EH (cell line): ENCODE measurements around the gene CEACAM18.
"Not testable (repeated sequence)": the region's sequence is repeated elsewhere in the genome, so short reads cannot be mapped to it uniquely, and the experiment has no call there.

Source experiments
- DNase-seq: peaks from one replicate; pipeline ENCODE4 v3.0.0-alpha.2; 2015; ENCODE audit warnings: low read depth

Gene CEACAM18

DNA sequence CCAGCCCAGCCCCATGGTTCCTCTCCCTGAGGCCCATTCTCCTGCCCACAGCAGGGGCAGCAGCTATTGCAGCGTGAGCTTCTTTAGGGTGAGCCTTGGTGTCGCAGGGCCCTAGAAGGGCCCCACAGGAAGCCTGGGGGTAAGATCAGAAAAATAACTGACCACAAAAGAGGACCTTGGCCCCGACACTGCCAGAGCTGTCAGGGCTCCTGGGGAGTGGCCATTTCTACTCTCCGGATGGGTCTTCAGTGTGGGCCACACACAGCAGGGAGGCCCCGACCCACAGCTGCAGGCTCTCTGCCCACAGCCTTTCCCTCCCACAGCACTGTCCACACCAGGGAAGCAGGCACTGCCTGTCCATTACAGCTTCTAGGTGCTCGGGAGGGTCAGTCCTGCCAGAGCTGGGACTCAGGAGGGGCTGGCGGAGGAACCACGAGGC, 16.6 kb upstream of the CEACAM18 start:
- DNase-seq = no peak

DNA sequence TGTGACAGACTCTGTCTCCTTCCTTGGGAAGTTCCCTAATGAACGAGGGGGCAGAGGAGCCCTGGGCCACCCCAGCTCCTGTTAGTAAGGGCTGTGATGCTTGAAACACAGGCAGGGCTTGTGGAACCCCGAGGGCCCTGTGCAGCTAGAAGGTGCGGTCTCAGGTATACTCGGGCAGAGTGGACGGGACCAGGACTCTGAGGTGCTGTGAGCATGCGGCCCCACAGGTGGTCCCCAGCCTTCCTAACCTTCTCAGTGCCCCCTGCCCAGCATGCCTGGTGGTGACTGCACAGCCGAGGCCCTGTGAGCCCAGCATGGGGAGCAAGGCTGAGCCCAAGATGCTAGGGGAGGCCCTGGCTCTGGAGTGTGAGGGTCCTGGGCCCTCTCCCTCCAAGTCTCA, 16.1 kb upstream of the CEACAM18 start:
- no peak for DNase-seq

DNA sequence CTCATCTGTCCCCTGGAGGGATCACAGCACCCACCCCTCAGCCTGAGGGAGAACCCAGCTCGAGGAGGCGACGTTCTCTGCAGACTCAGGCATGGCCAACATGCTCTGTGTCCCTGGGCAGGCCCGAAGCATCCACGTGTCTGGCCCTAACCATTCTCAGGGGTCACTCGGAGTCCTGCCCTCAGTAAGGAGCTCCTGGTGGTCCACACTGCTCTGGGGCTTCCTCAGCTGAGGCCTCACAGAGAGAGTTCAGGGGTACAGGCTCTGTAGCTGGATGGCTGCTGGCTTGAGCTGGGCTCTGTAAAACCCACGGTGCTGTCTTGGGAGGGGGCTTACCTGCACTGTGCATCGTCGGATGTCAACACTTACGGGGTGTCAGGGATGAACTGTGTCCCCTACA, 15.7 kb upstream of the CEACAM18 start:
- no peak for DNase-seq

DNA sequence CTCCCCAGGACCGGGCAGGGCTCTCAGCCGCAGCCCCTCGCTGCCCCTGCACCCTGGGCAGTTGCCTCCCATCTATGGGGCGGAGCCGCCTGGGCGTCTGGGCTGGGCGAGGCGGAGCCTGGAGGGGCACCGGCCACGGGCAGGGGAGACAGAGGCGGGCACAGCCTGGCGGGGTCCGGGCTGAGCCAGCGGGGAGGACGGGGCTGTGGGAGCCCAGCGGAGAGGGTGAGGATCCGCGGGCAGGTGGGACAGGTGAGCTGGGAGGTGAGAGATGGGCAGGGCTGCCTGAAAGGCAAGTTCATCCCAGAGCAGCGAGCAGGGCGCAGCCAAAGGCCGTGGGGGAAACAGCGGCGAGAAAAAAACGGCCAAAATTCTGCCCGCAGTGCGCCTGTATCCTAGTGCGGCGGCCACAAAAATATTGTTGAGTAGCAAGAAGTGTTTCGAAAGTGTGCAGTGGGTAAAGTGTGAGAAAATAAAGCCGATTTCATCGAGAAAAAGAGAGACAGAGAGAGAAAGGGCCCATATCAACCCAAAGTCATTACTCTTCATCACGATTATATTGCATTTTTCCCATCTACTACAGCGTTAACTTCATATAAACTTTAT, 14.3 kb upstream of the CEACAM18 start:
- DNase-seq = not testable (repeated sequence)

DNA sequence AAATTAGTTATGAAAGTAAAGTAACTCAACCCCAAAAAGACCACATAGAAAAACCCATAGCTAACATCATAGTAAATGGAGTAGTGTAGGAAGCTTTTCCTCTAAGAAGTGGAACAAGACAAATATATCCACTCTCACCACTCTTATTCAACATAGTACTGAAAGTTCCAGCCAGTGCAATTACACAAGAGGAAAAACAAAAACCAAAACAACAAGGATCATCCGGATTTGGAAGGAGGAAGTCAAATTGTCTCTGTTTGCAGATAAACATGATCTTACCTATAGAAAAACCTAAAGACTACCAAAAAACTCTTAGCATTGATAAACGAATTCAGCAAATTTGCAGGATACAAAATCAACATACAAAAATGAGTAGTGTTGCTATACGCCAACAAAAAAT, 11.6 kb upstream of the CEACAM18 start:
- no peak for DNase-seq

DNA sequence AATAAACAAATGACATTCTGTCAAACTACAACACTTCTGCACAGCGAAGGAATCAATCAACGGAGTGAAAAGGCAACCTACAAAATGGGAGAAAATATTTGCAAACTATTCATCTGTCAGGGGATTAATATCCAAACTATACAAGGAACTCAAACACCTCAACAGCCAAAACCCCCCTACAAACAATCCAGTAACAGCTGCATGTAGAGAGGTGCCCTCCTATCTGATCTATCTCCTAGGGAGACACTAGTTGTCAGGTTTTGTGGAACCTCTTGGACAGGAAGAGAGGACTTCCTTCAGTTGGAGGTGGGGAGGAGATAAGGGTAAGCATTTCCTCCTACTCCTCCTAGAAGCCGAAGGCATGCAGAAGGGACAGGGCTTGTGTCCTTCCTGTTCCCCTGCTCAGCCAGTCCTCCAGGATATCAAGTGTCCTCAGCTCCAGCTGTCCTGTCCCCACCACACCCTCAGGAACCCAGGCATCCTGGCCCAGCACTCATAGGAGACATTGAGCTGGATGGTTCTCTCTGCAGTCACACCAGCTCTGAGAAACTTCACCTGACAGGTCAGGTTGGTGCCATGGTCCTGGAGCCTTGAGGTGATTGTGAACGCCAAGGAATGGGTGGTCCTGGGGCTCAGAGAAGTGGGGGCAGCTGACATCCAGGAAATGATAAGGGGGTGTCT, 10.3 kb upstream of the CEACAM18 start:
- DNase-seq = no peak

DNA sequence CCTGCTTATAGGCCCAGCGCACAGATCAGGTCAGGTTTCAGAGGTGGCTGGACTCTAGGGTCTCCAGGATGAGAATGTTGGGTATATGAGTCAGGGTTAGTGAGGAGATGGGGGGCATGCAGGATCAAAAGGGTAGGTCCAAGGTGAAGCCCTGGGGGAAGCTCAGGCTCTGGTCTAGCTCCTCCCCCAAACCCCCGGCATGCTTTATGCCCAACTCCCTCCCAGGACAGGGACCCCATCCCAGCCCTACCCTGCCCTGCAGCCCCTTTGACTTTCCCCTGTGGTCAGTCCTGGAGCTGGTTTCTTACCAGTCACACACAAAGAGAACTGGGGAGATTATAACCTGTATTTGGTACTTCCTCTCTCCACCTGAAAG, 9.8 kb upstream of the CEACAM18 start:
- DNase-seq = no peak

DNA sequence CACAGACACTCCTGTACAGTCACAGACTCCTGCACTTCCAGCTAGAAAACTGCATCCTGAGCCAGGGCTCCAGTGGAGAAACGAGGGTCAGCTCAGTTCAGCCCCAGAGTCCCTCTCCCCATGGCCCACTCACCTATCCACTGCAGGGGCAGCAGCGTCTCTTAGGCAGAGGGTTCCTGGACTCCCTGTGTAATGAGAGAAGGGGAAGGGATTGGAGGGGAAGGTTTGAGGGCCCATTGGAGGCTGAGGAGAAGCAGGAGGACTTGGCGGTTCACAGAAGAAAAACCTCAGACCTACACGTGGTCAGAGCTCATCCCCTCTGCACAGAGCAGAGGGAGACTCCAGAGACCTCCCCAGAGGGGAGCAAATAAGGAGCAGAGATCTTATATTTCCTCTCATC, 9.2 kb upstream of the CEACAM18 start:
- no peak for DNase-seq

DNA sequence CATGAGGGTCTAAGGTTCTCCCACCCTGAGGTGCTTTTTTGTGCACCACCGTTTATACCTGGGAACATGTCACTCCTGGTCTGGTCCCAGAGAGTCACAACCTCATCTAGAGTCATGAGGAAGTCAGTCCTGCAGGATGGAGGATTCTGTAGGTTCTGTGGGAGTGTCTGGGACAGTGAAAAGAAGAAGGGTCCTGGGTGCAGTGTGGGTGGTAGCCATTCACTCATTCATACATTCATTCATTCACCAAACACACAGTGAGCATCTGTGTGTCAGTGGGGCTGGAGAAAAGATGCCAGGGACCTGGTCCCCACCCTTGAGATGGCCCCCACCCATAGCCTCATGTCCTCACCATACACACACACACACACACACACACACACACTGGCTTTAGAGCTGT, 8.7 kb upstream of the CEACAM18 start:
- no peak for DNase-seq

DNA sequence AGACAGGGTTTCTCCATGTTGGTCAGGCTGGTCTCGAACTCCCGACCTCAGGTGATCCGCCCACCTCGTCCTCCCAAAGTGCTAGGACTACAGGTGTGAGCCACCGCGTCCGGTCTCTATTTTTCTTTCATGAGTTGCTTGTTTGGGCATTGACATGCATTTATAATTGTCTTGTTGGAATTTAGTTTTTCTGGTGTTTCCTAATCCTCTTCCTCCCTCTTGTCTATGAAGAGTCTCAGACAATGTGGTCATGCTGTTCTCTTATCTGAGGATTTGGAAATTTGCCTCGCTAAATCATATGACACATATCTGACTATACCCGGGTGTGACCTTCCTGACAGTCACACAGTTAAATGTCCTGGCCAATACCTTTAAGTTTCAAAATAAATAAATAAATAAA, 7.4 kb upstream of the CEACAM18 start:
- DNase-seq = no peak

DNA sequence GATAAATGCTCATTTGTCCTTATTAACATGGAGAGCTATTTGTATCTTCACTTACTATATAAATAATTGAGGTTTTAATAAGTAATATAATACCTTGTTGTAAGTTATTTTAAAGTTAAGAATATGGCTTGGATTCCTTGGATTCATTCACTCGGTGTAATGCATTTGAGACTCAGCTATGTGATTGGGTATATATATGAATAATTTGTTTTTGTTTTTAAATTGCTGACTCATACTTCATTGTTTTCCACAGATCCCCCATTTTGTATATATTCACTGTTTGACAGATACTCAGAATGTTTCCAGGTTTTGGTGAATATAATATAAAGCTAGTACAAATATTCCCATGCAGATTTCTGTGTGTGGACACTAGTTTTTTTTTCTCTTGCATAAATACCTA, 6.8 kb upstream of the CEACAM18 start:
- DNase-seq = no peak

DNA sequence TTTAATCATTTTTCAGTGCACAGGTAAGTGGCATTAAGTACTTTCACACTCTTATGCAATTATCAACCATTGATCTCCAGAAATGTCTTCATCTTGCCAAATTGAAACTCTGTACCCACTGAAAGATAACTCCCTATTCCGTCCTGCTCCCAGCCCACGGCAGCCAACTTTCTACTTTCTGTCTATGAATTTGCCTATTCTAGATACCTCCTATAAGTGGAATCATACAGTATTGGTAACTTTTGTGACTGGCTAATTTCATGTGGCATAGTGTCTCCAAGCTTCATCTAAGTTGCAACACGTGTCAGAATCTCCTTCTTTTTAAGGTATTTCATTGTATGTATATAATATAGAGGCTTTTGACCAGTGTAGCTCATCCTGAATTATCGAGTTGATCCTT, 5.7 kb upstream of the CEACAM18 start:
- no peak for DNase-seq

DNA sequence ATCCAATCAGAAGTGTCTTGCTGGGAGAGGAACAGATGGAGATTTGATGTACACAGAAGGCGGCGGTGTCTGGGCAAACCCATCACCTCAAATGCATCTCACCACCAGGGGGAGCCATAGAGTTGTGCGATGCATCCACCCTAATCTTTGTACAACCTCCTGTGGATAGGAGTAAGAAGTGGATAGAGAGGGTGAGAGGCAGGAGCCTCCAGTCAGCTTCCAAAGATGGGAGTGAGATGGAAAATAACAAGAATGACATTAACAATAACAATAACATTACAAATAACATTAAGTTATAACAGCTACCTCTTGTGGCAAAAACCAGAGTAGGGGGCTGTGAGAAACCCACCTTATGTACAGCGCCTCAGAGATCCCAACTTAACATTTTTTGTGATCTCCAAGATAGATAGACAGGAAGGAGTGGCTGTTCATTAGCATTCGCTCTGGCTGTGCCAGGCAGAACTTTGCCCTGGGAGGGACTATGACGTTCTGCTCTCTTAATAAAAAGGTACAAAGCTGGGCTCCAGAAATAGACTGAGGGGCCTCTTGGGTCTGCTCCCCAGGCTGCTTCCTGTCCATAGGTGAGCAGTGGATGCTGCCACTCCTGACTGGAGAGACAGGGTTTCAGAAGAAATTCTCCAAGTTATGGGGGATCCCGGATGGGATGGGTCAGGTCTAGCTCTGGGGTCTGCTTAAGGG, 5.2 kb upstream of the CEACAM18 start:
- DNase-seq = peak; percentile 63

DNA sequence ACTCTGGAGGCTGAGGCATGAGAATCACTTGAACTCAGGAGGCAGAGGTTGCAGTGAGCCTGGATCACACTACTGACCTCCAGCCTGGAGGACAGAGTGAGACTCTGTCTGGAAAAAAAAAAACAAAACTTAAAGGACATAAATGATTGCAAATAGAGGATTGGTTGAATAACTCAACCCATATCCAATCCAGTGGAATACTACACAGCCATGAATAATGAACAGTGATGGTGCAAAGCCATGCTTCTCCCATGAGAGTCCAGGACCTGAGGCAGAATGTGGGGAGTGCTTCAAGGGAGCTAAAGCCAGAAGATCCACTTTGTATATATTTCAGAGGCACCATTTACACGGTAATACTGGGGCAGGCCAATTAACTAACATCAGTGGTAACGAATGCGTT, 2.2 kb upstream of the CEACAM18 start:
- DNase-seq = no peak

DNA sequence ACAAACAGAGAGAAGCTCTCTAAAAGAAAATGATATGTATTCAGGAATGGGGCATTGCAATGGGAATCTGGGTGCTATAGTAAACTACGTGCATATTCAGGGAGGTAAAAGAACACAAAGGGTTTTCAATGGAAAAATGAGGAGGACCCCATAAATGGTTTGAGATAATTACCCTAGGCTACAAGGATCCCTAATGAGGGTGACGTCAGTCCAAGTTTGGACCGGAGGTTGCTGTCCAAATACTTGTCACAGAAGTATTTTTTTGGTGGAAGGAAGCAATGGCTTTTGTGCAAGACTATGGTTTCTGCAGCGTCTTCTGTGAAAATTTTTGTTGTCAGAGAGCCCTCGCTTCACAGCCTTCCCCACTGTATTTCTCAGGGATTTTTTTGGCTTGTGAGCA, 995 bp upstream of the CEACAM18 start:
- no peak for DNase-seq

DNA sequence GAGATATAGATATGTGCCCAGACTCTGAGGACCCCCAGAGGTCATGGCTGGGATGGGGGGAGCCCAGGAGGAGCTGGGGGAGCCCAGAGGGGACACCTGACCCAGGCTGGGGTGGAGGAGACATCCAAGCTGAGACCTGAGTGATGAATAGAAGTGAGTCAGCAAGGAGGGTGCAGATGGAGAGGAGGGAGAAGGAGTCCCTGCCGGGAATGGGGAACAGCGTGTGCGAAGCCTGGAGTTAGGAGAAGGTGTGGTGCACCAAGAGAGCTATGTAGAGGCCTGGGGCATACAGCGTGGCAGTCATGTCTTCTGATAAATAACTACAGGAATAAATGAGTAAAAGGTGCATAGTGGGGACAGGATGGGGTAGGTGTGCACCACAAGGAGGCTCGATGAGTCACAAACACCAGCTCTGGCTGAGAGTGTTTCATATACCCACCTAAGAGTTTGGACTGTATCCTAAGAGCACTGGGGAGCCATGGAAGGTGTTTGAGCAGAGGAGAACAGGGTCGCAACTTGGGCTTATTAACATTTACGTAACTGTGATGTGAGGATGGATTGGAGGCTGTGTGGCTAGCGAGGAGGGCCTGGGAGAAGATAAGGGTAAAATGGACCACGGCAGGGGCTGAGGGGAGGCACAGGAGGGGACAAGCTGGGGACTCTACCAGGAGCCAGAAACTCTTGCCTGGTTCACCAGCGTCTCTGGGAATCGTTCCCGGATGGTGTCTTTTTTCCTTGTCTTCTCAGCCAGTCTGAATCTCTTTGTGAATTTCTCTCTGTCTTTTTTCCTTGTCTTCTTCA, 1.4 kb downstream of the CEACAM18 start:
- DNase-seq = no peak

DNA sequence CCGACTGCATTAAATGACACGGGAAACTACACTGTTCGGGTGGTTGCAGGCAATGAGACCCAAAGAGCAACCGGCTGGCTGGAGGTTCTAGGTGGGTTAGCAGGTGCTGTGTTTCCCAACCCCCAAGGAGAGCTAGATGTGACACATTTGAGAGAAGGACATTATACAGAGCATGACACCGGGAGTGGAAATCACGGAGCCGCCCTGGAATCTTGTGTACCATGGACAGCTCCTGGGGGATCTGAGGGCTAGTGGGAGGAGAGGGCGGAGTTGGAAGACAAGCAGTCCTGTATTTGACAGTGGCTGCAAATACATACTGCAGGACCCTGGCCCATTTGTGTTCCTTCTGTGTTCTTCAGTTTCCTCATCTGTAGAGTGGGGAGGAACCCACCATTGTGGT, 2.3 kb downstream of the CEACAM18 start:
- DNase-seq = no peak

DNA sequence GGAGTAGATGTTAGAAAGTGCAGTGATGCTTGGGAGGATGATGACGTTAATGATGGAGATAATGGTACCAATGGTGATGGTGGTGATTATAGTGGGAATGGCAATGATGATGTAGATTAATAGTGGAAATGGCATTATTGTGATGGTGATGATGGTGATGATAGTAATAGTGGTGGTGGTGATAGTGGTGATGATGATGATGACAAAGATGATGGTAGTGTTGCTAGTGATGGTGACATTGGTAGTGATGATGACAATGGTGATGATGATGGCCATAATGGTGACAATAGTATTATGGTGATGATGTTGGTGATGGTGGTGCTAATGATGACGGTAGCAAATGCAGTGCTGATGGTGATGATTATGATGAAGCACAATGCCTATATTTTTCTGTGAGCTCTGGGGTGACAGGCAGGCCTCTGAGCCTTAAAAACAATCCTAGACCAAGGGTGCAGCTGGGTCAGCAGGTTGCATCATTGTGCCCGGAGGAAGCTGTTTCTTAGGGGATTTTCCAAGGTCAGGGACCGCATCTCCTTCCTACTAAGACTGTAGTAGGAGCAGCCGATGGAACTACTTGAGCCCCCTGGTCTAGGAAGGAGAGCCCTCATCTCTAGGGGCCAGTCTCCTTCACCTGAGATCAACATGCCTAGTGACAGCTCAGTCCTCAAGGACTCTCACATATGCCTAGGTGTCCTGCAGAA, 7.8 kb downstream of the CEACAM18 start:
- DNase-seq = no peak

DNA sequence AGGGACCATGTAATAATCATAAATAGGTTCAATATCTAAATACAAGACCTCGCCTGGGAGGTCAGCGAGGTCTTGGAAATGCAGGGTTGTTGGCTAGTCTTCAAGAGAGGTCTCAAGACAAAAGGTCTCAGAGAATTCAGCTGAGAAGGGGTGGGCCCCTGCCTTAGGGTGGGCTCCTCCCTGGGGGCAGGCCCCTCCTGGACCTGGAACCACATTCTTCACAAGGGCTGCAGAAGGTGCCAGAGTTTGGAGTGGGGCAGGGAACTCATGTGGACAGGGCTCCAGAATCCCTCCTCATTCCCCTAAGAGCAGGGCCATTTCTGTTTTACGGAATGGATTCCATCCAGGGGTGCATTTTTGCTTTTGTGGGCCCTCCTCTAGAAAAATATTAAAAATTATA, 10.2 kb downstream of the CEACAM18 start:
- DNase-seq = no peak

DNA sequence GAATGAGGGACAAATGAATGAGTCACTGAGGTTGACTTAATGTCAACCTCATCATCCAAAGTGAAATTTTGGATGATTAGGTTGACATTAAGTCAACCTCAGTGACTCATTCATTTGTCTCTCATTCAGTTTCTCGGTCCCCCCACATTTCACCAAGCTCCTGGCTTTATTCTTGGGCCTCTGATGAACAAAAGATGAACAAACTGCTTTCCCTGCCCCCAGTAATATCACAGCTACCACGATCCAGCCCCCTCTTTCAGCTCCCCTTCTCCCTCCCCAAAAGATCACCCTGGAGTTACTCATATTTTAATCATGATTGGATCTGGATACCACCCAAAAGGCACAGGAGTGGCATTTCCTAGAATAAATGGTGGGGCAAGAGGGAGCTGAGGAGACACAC, 10.8 kb downstream of the CEACAM18 start:
- DNase-seq = no peak

DNA sequence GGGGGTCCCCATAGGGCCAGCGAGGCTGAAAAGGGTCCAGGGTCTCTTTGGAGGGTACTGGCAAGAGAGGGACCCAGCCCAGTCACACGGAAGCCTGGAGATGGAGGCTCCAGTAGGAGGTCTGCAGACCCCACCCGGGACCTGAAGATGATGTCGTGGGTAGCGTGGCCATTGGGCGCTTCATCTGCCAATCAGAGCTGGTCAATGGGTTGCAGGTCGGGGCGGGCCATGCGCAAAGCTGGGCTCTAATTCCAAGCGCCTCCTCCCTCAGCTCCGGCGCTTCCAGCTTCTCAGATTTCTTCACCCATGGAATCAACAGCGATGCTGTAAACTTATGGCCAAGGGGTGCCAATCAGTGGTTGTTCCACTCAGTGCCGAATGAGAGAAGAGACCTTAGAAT, 12.3 kb downstream of the CEACAM18 start:
- no peak for DNase-seq

DNA sequence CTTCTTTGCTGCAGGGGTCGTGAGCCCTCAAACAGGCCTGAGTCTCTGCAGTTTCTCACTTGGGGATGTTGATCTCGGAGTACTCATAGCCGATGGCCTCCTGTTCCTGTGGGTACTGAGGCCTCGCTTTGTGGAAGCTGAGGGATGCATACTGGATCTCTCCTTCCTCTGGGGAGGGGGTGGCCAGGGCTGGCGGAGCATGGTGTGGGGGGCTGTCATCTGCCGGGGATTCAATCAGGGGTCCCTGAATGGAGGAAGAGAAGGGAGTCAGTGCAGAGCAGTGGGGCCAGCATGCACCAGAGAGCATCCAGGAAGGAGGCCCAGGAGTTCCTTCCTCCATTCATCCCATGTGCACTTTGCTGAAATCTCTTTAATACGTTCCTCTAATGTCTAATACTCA, 13.2 kb downstream of the CEACAM18 start:
- no peak for DNase-seq
